ACC112 (cell line): ENCODE data around the gene BAHD1.

Source experiments
- H2AFZ ChIP-seq: fragments of 200-600 bp; sonication (generic); one replicate; pipeline ENCODE4 v1.6.0; 2017; ENCODE audit warnings: antibody characterized with exemption, low read length; ENCODE audit not compliant: unreplicated experiment
- H3K27ac ChIP-seq: fragments of 200-600 bp; sonication (generic); 2 replicates; pipeline ENCODE4 v1.5.1; 2014; ENCODE audit warnings: low read depth, mild to moderate bottlenecking, antibody characterized with exemption, low read length, moderate library complexity
- H3K27me3 ChIP-seq: fragments of 200-600 bp; sonication (generic); 2 replicates; pipeline ENCODE4 v1.6.1; 2014; ENCODE audit warnings: mild to moderate bottlenecking, antibody characterized with exemption, low read length, moderate library complexity, mixed read lengths; ENCODE audit not compliant: insufficient read depth
- H3K36me3 ChIP-seq: fragments of 200-600 bp; sonication (generic); 2 replicates; pipeline ENCODE4 v1.6.1; 2016; ENCODE audit warnings: mild to moderate bottlenecking, antibody characterized with exemption, low read length, moderate library complexity, mixed read lengths; ENCODE audit not compliant: insufficient read depth
- H3K4me1 ChIP-seq: fragments of 200-600 bp; sonication (generic); one replicate; pipeline ENCODE4 v1.6.1; 2016; ENCODE audit warnings: low read length, mixed read lengths; ENCODE audit not compliant: insufficient read depth, unreplicated experiment, control insufficient read depth
- H3K4me3 ChIP-seq: fragments of 200-600 bp; sonication (generic); 2 replicates; pipeline ENCODE4 v1.5.1; 2014; ENCODE audit warnings: mild to moderate bottlenecking, low read depth, low read length
- H3K79me2 ChIP-seq: fragments of 200-600 bp; sonication (generic); one replicate; pipeline ENCODE4 v1.6.0; 2016; ENCODE audit warnings: low read length; ENCODE audit not compliant: control insufficient read depth, unreplicated experiment, insufficient read depth

The BAHD1 gene

DNA sequence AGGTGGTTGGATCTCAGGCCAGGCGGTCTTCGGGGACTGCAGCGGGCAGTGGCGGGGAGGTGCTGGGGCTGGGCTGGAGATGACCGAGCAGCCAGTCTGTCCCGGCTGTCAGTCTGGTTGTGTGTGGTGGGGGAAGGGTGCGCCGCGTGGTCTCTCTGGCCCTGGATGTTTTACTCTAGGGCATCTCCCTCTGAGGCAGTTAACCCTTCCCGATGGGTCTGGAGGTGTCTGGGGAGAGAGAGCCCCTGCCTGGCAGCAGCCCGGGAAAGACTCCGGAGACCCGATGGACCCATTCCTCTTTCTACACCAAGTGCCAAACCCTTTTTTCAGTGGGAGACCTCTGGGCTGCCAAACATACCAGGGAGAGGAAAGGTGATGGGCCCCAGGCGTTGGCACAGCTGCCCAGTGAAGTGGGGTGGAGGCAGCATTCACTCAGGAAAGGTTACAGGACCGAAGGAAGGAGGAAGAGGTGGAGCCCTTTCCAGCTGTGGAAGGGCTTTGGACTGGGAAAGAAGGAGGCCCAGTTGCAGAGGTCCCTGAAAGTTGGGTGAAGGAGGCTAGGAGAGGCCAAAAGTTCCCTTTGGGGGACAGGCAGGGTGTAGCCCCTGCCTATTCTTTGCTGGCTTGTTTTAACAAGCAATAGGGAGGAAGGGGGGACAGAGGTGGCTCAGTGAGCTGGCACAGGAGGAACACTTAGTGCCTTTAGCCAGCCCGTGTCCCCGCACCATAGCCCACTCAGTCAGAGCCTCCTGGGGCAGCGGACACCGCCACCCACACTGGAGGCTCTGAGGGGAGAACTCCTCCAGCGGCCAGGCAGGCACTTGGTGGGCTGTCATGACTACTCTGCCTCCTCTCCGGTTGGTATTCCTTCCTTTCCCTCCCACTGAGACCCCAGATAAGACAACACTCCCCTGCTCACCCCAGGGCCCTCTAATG, 2.7 kb upstream of the BAHD1 start:
- Histone ChIP-seq H3K4me3 (no peak overlapping the region), H3K4me1 (peaks cover 14% of the 10 kb centered on the region), H3K27ac (no peak overlapping the region), H3K27me3 (peaks cover 46% of the 10 kb centered on the region), H3K79me2 (peaks cover 11% of the 10 kb centered on the region), H2AFZ (no peak overlapping the region), H3K36me3 (no peaks in the 10 kb centered on the region)

GRCh38 chr15:40438712-40439111, 2.0 kb upstream of the BAHD1 start:
- Histone ChIP-seq H2AFZ (no peak overlapping the region), H3K79me2 (peaks cover 18% of the 10 kb centered on the region), H3K27ac (no peak overlapping the region), H3K27me3 (peaks cover 41% of the 10 kb centered on the region), H3K36me3 (no peaks in the 10 kb centered on the region), H3K4me3 (no peak overlapping the region), H3K4me1 (peaks cover 18% of the 10 kb centered on the region)

- Histone ChIP-seq H2AFZ (peak overlapping the region; percentile 46), H3K36me3 (no peaks in the 10 kb centered on the region), H3K4me1 (peaks cover 18% of the 10 kb centered on the region), H3K27me3 (peaks cover 38% of the 10 kb centered on the region), H3K4me3 (peak overlapping the region; percentile 79), H3K27ac (no peak overlapping the region), H3K79me2 (peaks cover 25% of the 10 kb centered on the region)
These were observed 1.2 kb upstream of the BAHD1 start for GRCh38 chr15:40439461-40439959.

- H3K27ac ChIP-seq, result no peak overlapping the region
- peak overlapping the region; percentile 66 for H2AFZ ChIP-seq
- peaks cover 21% of the 10 kb centered on the region for H3K4me1 ChIP-seq
These were observed 602 bp upstream of the BAHD1 start for GRCh38 chr15:40439960-40440742.

GRCh38 chr15:40441565-40442531, 1.1 kb downstream of the BAHD1 start:
- peaks cover 44% of the 10 kb centered on the region for H3K79me2 ChIP-seq
- peak overlapping the region; percentile 97 for H3K4me3 ChIP-seq
- H3K27ac ChIP-seq, result no peak overlapping the region
- H3K27me3 ChIP-seq, result peaks cover 14% of the 10 kb centered on the region; the same call in 1 of the 2 replicates
- peaks cover 18% of the 10 kb centered on the region for H3K4me1 ChIP-seq
- H3K36me3 ChIP-seq, result no peaks in the 10 kb centered on the region
- peak overlapping the region; percentile 74 for H2AFZ ChIP-seq

More at GRCh38 chr15:40439960-40440742, 602 bp upstream of the BAHD1 start:
- H3K4me3 ChIP-seq, result peak overlapping the region; percentile 79
- H3K79me2 ChIP-seq, result peaks cover 30% of the 10 kb centered on the region
- H3K36me3 ChIP-seq, result no peaks in the 10 kb centered on the region
- H3K27me3 ChIP-seq, result peaks cover 31% of the 10 kb centered on the region

DNA sequence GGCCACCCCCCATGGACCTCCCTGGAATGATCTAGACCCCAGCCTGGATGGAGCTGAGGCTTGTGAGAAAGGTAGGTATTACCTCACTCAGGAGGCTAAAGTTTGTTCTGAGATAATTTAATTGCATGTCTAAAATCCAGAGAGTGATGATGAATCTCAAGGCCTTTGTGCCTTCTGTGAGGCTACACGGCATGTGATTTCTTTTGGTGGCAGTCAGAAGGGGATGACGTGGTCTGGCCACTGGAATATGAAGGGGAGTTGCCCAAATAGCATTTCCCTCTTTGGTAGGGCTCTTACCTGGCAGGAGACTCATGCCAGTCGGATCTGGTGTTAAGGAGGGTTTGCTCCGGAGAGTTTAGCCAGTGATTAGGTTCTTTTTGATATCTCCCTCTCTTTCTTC, 2.5 kb downstream of the BAHD1 start:
- Histone ChIP-seq H3K36me3 (no peaks in the 10 kb centered on the region), H2AFZ (no peak overlapping the region), H3K4me3 (no peak overlapping the region), H3K27ac (no peak overlapping the region), H3K79me2 (peaks cover 46% of the 10 kb centered on the region), H3K4me1 (peaks cover 11% of the 10 kb centered on the region), H3K27me3 (0 out of 2 replicates have a peak, but pooled peaks cover 3% of the 10 kb centered on the region)

GRCh38 chr15:40443846-40444245, 3.1 kb downstream of the BAHD1 start:
- Histone ChIP-seq H3K27ac (no peak overlapping the region), H3K27me3 (0 out of 2 replicates have a peak, but pooled peaks cover 3% of the 10 kb centered on the region), H3K4me1 (peaks cover 11% of the 10 kb centered on the region), H3K79me2 (peaks cover 46% of the 10 kb centered on the region), H3K4me3 (no peak overlapping the region), H3K36me3 (no peaks in the 10 kb centered on the region), H2AFZ (no peak overlapping the region)

DNA sequence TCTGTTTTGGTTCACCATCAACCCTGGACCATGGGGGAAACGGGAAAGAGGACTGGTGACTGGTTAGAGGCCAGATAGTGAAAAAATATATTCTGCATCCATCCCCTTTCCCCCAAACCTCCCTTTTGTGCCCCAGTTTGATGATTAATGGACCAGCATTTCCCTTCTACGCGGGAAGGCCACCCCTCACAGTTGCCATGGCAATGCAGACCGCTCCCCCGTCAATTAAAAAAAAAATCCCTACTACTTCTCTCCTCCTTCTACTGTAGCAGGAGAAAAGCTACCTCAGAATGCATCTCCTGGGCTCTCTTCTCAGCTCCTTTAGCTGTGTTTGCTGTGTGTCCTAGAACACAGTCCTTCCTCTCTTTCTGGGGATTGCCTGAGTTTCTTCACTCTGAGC, 4.0 kb downstream of the BAHD1 start:
- Histone ChIP-seq H3K27me3 (0 out of 2 replicates have a peak, but pooled peaks cover 3% of the 10 kb centered on the region), H3K36me3 (no peaks in the 10 kb centered on the region), H3K79me2 (peaks cover 47% of the 10 kb centered on the region), H2AFZ (no peak overlapping the region), H3K4me1 (peaks cover 11% of the 10 kb centered on the region), H3K4me3 (no peak overlapping the region), H3K27ac (no peak overlapping the region)

DNA sequence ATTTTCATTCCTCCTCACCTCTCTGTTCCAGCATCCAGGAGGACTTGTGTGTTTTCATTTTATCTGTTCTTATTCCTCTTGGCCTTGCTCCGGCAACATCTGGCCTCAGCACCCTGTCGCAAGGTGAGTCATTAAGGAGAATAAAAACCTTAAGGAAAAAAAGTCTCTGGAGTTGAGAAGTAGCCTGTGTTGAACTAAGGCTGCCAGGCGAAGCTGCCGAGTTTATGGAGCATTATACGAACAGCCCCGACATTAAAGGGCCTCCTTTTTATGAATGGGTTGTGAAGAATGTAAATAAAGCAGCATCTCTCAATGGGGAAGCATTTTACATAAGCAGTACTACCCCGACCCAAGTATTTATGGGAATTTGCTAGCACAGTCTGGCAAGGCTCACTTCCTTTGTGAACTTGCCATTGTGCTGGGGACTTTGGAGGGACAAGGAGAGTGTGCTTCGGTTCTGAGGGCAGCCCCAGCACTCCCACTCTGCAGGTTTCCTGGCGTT, 4.7 kb downstream of the BAHD1 start:
- Histone ChIP-seq H3K4me1 (peaks cover 11% of the 10 kb centered on the region), H3K79me2 (peaks cover 52% of the 10 kb centered on the region), H3K4me3 (no peak overlapping the region), H3K27ac (no peak overlapping the region), H3K36me3 (no peaks in the 10 kb centered on the region), H3K27me3 (0 out of 2 replicates have a peak, but pooled peaks cover 3% of the 10 kb centered on the region), H2AFZ (no peak overlapping the region)
